PFSK-1 (cell line): Measurements from ENCODE around the gene WDR64.

Experiments
- POLR2AphosphoS5 ChIP-seq: IDR thresholded peaks from 2 replicates; pipeline ENCODE4 v1.6.1; 2012; ENCODE audit warnings: low read depth, mild to moderate bottlenecking, control low read depth, low read length, moderate library complexity
- REST ChIP-seq, 2 experiments: IDR thresholded peaks; 2 replicates each; pipeline versions ENCODE4 v1.6.1 to v1.8.0; 2011 to 2012; ENCODE audit warnings: low read depth in 2 of 2, low read length in 2 of 2, control low read depth in 1 of 2, inconsistent platforms in 1 of 2, mild to moderate bottlenecking in 1 of 2, moderate library complexity in 1 of 2; ENCODE audit not compliant: insufficient read depth in 1 of 2
- SIN3A ChIP-seq: IDR thresholded peaks from 2 replicates; pipeline ENCODE4 v1.6.1; 2012; ENCODE audit warnings: mild to moderate bottlenecking, low read length, moderate library complexity, borderline replicate concordance; ENCODE audit not compliant: insufficient read depth
- TAF1 ChIP-seq: IDR thresholded peaks from 2 replicates; pipeline ENCODE4 v1.6.1; 2012; ENCODE audit warnings: low read length, control low read depth, borderline replicate concordance; ENCODE audit not compliant: insufficient read depth

GRCh38 chr1:241800640-241801039 is 148.6 kb downstream of the WDR64 start:
- TF ChIP-seq REST (IDR thresholded peaks at IDR 0.05; ENCODE audit: insufficient read depth in 1 of 2, low read depth in 2 of 2, low read length in 2 of 2) (no peak), POLR2AphosphoS5 (no peak), SIN3A (no peak), TAF1 (no peak)
